ENCODE results near the gene ABHD17B.

Gene ABHD17B

DNA sequence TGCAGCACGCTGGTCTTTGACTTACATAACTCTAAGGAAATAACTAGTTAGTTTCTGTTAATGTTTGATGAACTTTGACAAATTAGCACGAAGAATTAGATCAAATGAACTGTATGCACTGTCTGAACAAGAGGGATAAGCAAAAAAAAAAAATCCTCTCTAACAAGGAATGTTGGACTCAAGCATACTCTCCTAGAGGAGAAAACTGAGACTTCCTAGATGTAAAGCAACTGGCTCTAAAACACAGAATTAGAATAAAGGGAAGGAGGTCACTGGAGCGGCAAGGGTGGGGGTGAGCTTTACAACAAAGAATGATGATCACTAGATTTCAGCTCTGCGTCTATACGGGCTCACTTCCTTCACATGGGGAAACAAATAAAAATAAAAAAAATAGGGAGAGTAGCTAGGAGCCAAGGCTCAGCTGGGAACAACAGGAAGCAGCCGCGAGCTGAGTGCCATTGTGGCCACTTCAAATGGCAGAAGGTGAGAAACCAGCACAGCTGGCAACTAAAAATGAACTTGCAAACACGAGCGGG, 94.0 kb downstream of the ABHD17B start:
- no peak for DNase-seq (ENCODE audit: low read depth)
- TF ChIP-seq, protein P1, sequence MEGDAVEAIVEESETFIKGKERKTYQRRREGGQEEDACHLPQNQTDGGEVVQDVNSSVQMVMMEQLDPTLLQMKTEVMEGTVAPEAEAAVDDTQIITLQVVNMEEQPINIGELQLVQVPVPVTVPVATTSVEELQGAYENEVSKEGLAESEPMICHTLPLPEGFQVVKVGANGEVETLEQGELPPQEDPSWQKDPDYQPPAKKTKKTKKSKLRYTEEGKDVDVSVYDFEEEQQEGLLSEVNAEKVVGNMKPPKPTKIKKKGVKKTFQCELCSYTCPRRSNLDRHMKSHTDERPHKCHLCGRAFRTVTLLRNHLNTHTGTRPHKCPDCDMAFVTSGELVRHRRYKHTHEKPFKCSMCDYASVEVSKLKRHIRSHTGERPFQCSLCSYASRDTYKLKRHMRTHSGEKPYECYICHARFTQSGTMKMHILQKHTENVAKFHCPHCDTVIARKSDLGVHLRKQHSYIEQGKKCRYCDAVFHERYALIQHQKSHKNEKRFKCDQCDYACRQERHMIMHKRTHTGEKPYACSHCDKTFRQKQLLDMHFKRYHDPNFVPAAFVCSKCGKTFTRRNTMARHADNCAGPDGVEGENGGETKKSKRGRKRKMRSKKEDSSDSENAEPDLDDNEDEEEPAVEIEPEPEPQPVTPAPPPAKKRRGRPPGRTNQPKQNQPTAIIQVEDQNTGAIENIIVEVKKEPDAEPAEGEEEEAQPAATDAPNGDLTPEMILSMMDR (IDR thresholded peaks at IDR 0.05; ENCODE audit: low read length, missing control alignments) = no peak
- H3K4me3 ChIP-seq (replicated peaks; ENCODE audit: low read depth, low read length) = no peak overlapping the region

Data from fibroblast of pulmonary artery (primary cell).